Stimulated activated naive B cell treated with anti-CD40 and anti-IgM and Interleukin-4, amounts not matched to agents 10 μg/mL and 1 μg/mL and 100 μg/mL, for 72 hours (primary cell): ENCODE results near the gene ACSS2.

ENCODE experiments used
- ATAC-seq, 2 donors: fragments of 150-1000 bp; cut with Tn5 transposase; replicated peaks; 2 replicates each; pipeline ENCODE4 v1.10.0; 2021; ENCODE audit warnings: moderate library complexity in 1 of 2
- DNase-seq: peaks from one replicate; pipeline ENCODE4 v3.0.0; 2021
- H3K27ac Mint-ChIP-seq: one replicate; pipeline ENCODE4 v1.8.0; 2022; ENCODE audit warnings: mild to moderate bottlenecking, mixed read lengths
- H3K27me3 Mint-ChIP-seq, 2 donors: one replicate each; pipeline ENCODE4 v1.8.0; 2022; ENCODE audit warnings: mixed read lengths in 2 of 2
- H3K36me3 Mint-ChIP-seq, 2 donors: one replicate each; pipeline ENCODE4 v1.8.0; 2022; ENCODE audit warnings: mixed read lengths in 2 of 2, mild to moderate bottlenecking in 1 of 2
- H3K4me1 Mint-ChIP-seq, 2 donors: one replicate each; pipeline ENCODE4 v1.8.0; 2022; ENCODE audit warnings: mixed read lengths in 2 of 2, mild to moderate bottlenecking in 1 of 2
- H3K4me3 Mint-ChIP-seq, 2 donors: one replicate each; pipeline ENCODE4 v1.8.0; 2022; ENCODE audit warnings: mild to moderate bottlenecking in 2 of 2, mixed read lengths in 2 of 2, moderate library complexity in 1 of 2
- H3K9me3 Mint-ChIP-seq, 2 donors: one replicate each; pipeline ENCODE4 v1.8.0; 2022; ENCODE audit warnings: mixed read lengths in 2 of 2, mild to moderate bottlenecking in 1 of 2

Gene ACSS2

DNA sequence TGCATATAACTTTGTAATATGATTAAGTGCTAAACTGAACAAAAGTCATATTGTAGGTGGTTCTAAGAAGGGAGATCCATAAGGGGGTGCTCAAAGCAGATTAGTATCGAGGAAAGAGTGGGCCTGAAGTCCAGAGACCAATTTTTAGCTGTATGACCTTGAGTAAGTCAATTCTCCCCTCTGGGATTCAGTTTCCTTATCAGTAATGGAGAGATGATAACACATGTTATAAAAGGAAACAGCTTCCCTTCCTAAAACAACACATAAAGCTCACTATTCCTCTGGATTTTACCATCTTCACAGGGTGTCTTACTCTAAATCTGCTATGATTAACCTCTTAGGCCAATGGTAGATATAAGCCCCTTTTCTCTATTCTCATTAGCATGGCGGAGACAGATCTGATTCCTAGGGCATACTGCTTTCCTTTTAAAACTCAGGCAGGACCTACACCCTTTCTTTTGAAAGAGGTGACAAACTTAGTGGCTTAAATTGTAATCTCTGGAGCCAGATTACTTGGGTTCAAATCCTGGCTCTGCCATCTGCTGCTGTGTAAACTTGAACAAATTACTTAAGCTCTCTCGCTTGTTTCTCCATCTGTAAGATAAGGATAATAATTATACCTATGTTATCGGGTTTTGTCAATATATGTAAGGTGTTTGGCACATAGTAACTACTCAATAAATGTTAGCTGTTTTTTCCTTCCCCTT lies 39.5 kb downstream of the ACSS2 start:
- no peak overlapping the region for H3K27ac Mint-ChIP-seq
- no peaks in the 10 kb centered on the region for H3K27me3 Mint-ChIP-seq
- no peak for ATAC-seq
- no peak overlapping the region for H3K4me3 Mint-ChIP-seq
- H3K4me1 Mint-ChIP-seq: peaks cover 0 to 1% of the 10 kb centered on the region in 2 donors
- peaks cover 19 to 24% of the 10 kb centered on the region in 2 donors for H3K36me3 Mint-ChIP-seq
- no peaks in the 10 kb centered on the region for H3K9me3 Mint-ChIP-seq
- DNase-seq: no peak

GRCh38 chr20:34916774-34917354 lies 40.5 kb downstream of the ACSS2 start:
- Mint-ChIP-seq H3K4me1 (peaks cover 0 to 1% of the 10 kb centered on the region in 2 donors), H3K27me3 (no peaks in the 10 kb centered on the region), H3K27ac (no peak overlapping the region), H3K9me3 (no peaks in the 10 kb centered on the region), H3K36me3 (peaks cover 21 to 24% of the 10 kb centered on the region in 2 donors), H3K4me3 (no peak overlapping the region)
- ATAC-seq (no peak), DNase-seq (no peak)

DNA sequence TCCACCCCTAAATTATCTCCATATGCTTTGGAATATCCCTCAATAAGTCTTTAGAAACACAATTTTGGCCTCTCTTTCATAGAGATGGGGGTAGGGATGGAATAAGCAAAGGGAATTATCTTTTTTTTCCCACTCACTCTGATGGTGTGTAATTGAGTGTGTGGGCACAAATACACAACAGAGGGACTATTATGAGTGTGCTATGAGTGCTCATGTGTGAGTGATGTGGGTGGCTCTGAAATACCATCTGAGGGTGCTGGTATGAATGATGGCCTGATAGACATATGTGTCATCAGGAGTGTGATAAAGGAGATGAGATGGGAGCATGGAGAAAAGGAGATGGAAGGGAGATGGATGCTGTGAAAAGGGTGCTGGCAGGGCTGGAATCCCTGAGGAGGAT lies 43.6 kb downstream of the ACSS2 start:
- H3K36me3 Mint-ChIP-seq: peaks cover 15 to 28% of the 10 kb centered on the region in 2 donors
- no peak for ATAC-seq
- no peaks in the 10 kb centered on the region for H3K9me3 Mint-ChIP-seq
- H3K4me3 Mint-ChIP-seq: no peak overlapping the region
- H3K4me1 Mint-ChIP-seq: no peaks in the 10 kb centered on the region
- DNase-seq: no peak
- H3K27ac Mint-ChIP-seq: no peak overlapping the region
- no peaks in the 10 kb centered on the region for H3K27me3 Mint-ChIP-seq

- Mint-ChIP-seq H3K4me3 (no peak overlapping the region), H3K27ac (no peak overlapping the region), H3K4me1 (no peaks in the 10 kb centered on the region), H3K27me3 (no peaks in the 10 kb centered on the region), H3K36me3 (peaks cover 22 to 38% of the 10 kb centered on the region in 2 donors), H3K9me3 (no peaks in the 10 kb centered on the region)
- ATAC-seq: no peak
- DNase-seq: no peak
Measured at GRCh38 chr20:34921436-34921835, 45.0 kb downstream of the ACSS2 start.

DNA sequence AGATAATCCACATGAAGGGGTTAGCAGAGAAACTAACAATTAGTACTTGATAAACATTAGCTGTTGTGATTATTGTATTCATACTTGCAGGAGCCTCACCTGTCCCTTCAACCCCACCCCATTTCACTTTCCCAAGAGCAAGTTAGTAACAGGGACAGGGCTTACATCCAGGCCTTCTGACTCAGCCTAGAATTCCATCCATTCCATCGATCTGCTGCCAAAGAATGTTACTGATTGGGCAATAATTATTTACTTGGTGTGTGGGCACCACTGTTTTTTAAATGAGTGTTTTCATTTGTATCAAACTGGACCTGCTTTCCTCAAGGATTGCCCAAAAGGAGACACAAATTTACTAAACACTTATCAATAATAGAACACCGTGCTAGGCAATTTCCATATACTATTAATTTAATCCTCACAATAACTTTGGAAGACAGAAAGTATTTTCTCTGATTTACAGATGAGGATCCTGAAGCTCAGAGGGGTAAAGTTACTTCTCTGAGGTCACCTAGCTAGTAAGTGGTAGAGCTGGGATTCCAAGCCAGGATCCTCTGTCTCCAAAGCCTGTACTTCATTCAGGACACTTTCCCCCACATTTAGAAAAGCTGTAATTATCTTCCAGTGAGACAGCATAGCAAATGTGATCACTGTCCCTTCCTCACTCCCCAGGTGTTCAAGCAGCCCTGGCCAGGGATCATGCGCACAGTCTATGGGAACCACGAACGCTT lies 46.4 kb downstream of the ACSS2 start:
- Mint-ChIP-seq H3K27me3 (no peaks in the 10 kb centered on the region), H3K27ac (no peak overlapping the region), H3K4me3 (no peak overlapping the region), H3K36me3 (peaks cover 30 to 42% of the 10 kb centered on the region in 2 donors), H3K4me1 (no peaks in the 10 kb centered on the region), H3K9me3 (no peaks in the 10 kb centered on the region)
- ATAC-seq (no peak), DNase-seq (no peak)

DNA sequence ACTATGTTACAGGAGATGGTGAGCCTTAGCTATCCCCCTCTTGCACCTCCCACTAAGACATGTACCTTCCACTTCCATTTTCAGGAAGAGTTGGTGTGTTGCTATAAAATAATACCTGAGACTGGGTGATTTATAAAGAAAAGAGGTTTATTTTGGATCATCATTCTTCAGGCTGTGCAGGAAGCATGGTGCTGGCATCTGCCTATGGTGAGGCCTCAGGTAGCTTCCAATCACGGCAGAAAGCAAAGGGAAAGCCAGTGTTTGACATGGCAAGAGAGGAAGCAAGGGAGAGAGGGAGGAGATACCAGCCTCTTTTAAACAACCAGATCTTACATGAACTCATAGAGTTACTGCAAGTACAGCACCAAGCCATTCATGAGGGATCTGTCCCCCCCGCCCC lies 47.0 kb downstream of the ACSS2 start:
- Mint-ChIP-seq H3K36me3 (peaks cover 29 to 37% of the 10 kb centered on the region in 2 donors), H3K4me1 (no peaks in the 10 kb centered on the region), H3K9me3 (no peaks in the 10 kb centered on the region), H3K4me3 (no peak overlapping the region), H3K27ac (no peak overlapping the region), H3K27me3 (no peaks in the 10 kb centered on the region)
- ATAC-seq (no peak), DNase-seq (no peak)

DNA sequence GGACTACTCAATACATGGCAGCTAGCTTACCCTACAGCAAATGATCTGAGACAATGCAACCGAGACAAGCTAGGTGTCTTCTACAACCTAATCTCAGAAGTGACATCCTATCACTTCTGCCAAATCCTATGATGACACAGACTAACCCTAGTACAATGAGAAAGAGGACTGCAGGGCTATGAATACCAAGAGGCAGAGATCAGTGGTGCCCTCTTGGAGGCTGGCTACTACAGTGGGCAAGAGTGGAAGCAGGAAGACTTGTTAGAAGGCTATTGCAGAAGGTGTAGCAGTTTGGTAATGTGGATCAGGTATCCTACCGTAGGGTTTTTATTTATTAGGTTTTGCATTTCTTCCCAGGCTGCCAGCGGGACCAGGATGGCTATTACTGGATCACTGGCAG lies 48.9 kb downstream of the ACSS2 start:
- Mint-ChIP-seq H3K4me1 (no peaks in the 10 kb centered on the region), H3K27me3 (no peaks in the 10 kb centered on the region), H3K27ac (no peak overlapping the region), H3K9me3 (no peaks in the 10 kb centered on the region), H3K4me3 (no peak overlapping the region), H3K36me3 (peaks cover 34 to 39% of the 10 kb centered on the region in 2 donors)
- no peak for DNase-seq
- ATAC-seq: no peak

DNA sequence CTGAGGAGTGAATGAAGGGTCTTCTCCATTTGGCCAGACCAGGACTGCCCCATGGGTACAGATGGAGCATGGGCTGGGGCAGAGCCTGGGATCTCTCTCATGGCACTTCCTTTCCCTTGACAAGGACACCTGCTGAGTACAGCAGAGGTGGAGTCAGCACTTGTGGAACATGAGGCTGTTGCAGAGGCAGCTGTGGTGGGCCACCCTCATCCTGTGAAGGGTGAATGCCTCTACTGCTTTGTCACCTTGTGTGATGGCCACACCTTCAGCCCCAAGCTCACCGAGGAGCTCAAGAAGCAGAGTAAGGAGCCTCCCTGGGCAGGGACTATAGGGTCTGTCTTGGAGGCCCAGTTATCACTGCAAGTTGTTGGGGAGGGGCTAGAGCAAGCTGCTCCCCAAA lies 49.6 kb downstream of the ACSS2 start:
- H3K36me3 Mint-ChIP-seq: peaks cover 36 to 40% of the 10 kb centered on the region in 2 donors
- H3K4me1 Mint-ChIP-seq: no peaks in the 10 kb centered on the region
- DNase-seq: no peak
- H3K27ac Mint-ChIP-seq: no peak overlapping the region
- no peaks in the 10 kb centered on the region for H3K27me3 Mint-ChIP-seq
- H3K4me3 Mint-ChIP-seq: no peak overlapping the region
- H3K9me3 Mint-ChIP-seq: no peaks in the 10 kb centered on the region
- no peak for ATAC-seq

DNA sequence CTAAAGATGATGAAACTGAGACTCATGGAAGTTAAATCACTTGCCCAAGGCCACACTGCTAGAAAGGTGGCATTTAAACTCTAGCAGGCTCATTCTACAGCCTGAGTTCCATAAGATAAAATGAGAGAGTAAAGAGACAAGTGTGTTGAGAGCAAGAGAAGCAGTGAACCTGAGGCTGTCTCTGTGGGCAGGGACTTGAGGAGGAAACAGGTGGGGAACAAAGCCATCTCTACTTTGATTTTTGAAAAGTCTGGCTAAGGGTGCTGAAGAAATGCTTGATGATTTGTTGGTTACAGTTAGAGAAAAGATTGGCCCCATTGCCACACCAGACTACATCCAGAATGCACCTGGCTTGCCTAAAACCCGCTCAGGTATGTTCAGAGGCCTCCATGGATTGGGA lies 50.2 kb downstream of the ACSS2 start:
- DNase-seq: no peak
- H3K9me3 Mint-ChIP-seq: no peaks in the 10 kb centered on the region
- H3K27ac Mint-ChIP-seq: no peak overlapping the region
- peaks cover 38 to 44% of the 10 kb centered on the region in 2 donors for H3K36me3 Mint-ChIP-seq
- H3K4me1 Mint-ChIP-seq: no peaks in the 10 kb centered on the region
- H3K4me3 Mint-ChIP-seq: no peak overlapping the region
- ATAC-seq: no peak
- H3K27me3 Mint-ChIP-seq: no peaks in the 10 kb centered on the region

DNA sequence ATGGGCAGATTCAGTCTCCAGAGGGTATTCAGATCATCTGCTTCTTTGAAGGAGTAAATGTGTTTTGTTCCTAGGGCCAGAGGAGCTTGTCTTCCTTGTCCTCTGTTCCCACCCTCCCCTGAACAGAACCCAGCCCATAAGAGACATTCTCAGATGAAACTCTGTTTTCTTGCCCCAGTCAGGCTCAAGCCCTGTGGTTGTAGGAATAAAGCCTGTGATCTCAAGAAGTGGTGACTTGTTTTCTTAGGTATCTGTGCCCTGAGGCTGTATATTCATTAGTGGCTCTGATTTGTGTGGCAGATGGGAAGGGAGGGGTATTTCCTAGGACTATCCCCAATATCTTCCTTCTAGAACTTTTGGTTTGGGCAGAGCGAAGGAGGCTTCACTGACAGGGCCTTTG lies 51.3 kb downstream of the ACSS2 start:
- Mint-ChIP-seq H3K9me3 (no peaks in the 10 kb centered on the region), H3K4me3 (no peak overlapping the region), H3K27ac (no peak overlapping the region), H3K27me3 (no peaks in the 10 kb centered on the region), H3K36me3 (peaks cover 47 to 51% of the 10 kb centered on the region in 2 donors), H3K4me1 (no peaks in the 10 kb centered on the region)
- DNase-seq (no peak), ATAC-seq (no peak)

DNA sequence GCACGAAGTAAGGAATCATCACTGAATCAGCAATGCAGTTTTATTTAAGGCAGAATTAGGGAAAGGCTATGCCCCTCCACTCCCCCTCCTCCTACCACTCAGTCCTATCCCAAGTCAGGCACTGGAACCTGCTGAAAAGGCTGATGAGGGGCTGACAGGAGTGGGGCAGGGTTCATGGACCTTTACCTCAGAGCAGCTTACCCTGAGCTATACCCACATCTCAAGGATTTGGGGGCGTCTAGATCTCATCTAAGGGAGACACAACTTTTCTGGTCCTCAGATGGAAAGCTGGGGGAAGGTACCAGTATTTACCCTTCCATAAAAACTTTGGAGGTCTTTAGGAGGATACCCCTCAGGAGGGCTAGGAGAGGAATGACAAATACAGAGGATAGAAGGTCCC lies 52.0 kb downstream of the ACSS2 start:
- ATAC-seq: no peak
- H3K27me3 Mint-ChIP-seq: no peaks in the 10 kb centered on the region

DNA sequence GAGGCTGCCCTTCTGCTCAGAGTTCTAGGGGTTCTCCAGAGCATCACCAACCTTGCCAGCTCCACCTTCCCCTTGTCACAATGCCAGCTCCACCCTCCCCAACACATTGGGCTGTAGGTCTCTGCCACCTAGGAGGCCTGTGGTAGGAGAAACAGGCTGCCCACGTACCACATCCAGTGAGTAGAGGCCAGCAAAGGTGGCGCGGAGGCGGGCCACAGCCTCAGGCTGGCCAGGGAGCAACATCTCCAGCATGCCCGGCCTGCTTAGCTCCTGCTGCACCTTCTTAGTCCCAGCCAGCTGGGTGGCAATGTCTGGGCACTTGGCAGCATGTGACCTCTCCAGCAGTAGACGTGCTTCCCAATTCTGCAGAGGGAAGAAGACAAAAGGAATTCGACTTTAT lies 55.4 kb downstream of the ACSS2 start:
- H3K36me3 Mint-ChIP-seq: peaks cover 56 to 60% of the 10 kb centered on the region in 2 donors
- H3K27me3 Mint-ChIP-seq: no peaks in the 10 kb centered on the region
- no peaks in the 10 kb centered on the region for H3K9me3 Mint-ChIP-seq
- DNase-seq: no peak
- H3K27ac Mint-ChIP-seq: no peak overlapping the region
- ATAC-seq: no peak
- H3K4me3 Mint-ChIP-seq: no peak overlapping the region
- no peaks in the 10 kb centered on the region for H3K4me1 Mint-ChIP-seq

More for the DNA sequence above, 52.0 kb downstream of the ACSS2 start:
- Mint-ChIP-seq H3K36me3 (peaks cover 52 to 58% of the 10 kb centered on the region in 2 donors), H3K4me1 (no peaks in the 10 kb centered on the region), H3K9me3 (no peaks in the 10 kb centered on the region), H3K27ac (no peak overlapping the region), H3K4me3 (no peak overlapping the region)
- no peak for DNase-seq

GRCh38 chr20:34938466-34939163 lies 62.2 kb downstream of the ACSS2 start:
- Mint-ChIP-seq H3K4me1 (peaks cover 3 to 8% of the 10 kb centered on the region in 2 donors), H3K36me3 (peaks cover 34 to 58% of the 10 kb centered on the region in 2 donors), H3K9me3 (no peaks in the 10 kb centered on the region), H3K27me3 (no peaks in the 10 kb centered on the region), H3K4me3 (no peak overlapping the region), H3K27ac (peak overlapping the region; percentile 15)
- DNase-seq: no peak
- ATAC-seq: peak; percentile 64 to 70

DNA sequence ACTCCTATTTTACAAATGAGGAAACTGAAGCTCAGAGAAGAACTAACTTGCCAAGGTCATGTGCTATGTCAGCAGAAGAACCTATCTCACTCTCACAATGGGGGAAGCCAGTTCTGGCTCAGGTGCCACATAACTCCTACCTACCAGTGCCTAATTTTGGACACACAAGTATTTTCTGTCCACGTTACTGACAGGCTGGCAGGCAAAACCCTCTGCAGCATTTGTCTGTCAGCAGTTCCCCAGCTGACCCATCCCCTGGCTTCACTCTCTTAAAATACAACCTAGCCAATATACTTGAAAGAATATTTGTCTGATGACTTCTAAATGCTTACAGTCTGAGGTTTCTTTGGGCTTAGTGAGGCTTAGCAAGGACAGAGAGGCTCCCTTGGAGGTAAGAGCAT lies 63.7 kb downstream of the ACSS2 start:
- Mint-ChIP-seq H3K4me1 (peaks cover 3 to 8% of the 10 kb centered on the region in 2 donors), H3K9me3 (no peaks in the 10 kb centered on the region), H3K27me3 (no peaks in the 10 kb centered on the region), H3K4me3 (no peak overlapping the region), H3K36me3 (peaks cover 32 to 51% of the 10 kb centered on the region in 2 donors), H3K27ac (no peak overlapping the region)
- DNase-seq (no peak), ATAC-seq (no peak)
